HCT116 (cell line): ENCODE measurements around the gene FAM162B. TPM values are rescaled to one million over a fixed set of nuclear protein-coding genes. Genes with fewer than 3 reads are reported as not detected.

Experiments used
- ATAC-seq: fragments of 200-7000 bp; cut with Tn5 transposase; 2 replicates; pipeline ENCODE4 v1.9.1; 2020; ENCODE audit warnings: mild to moderate bottlenecking, moderate library complexity
- BruUV-seq: library from RNA; stranded (reverse); fragments of 400-500 nt; replicated peaks from 2 replicates; lab custom pipeline; 2021; lab: Mats Ljungman, UMichigan
- CTCF ChIA-PET: fragments of 300-600 bp; sonication (Branson Sonifier 250); formaldehyde crosslinking; loops from one replicate; lab custom pipeline; 2021; ENCODE audit warnings: antibody characterized with exemption; lab: Charles Lee
- POLR2A ChIA-PET: fragments of 300-600, 350-600 bp; sonication (Branson Sonifier 250); formaldehyde crosslinking; loops from one replicate; lab custom pipeline; 2021; ENCODE audit warnings: antibody characterized with exemption; lab: Charles Lee
- RAD21 ChIA-PET, 2 experiments: fragments of 300-600 bp; sonication (Branson Sonifier 250); formaldehyde crosslinking; loops; one replicate each; lab custom pipeline; 2023; ENCODE audit warnings: low total read pairs in 2 of 2; ENCODE audit not compliant: uncharacterized antibody in 2 of 2, unreplicated experiment in 2 of 2, low non-redundant PET in 1 of 2; lab: Charles Lee
- DNase-seq: peaks from one replicate; pipeline ENCODE4 v3.0.0-alpha.2; 2010; ENCODE audit warnings: low read depth, low spot score
- H2AFZ ChIP-seq: fragments of 200-600 bp; shearing (Covaris generic), sonication (generic); 2 replicates; pipeline ENCODE4 v1.6.1; 2017; ENCODE audit warnings: low read depth, mixed run types, mixed read lengths, antibody characterized with exemption, low read length; ENCODE audit not compliant: poor library complexity, severe bottlenecking
- H3K27ac ChIP-seq: 2 replicates; pipeline ENCODE4 v1.5.1; 2012; ENCODE audit warnings: low read depth, low read length
- H3K27me3 ChIP-seq: fragments of 200-600 bp; sonication (generic); 2 replicates; pipeline ENCODE4 v1.6.1; 2016; ENCODE audit warnings: mixed run types, low read length, mixed read lengths; ENCODE audit not compliant: insufficient read depth
- H3K36me3 ChIP-seq, 2 experiments: fragments of 200-500 bp in 1 of 2; fragments of 200-600 bp in 1 of 2; sonication (Bioruptor generic) in 1 of 2; sonication (generic) in 1 of 2; 2 replicates each; pipeline versions ENCODE4 v1.5.1 to v1.6.1; 2014 to 2016; ENCODE audit warnings: low read length in 2 of 2, inconsistent platforms in 1 of 2, mixed read lengths in 1 of 2, mixed run types in 1 of 2; ENCODE audit not compliant: insufficient read depth in 2 of 2, control insufficient read depth in 1 of 2
- H3K4me1 ChIP-seq, 2 experiments: fragments of 200-600 bp in 1 of 2; sonication (generic) in 1 of 2; 2 replicates each; pipeline versions ENCODE4 v1.5.1 to v1.6.1; 2012 to 2017; ENCODE audit warnings: low read length in 2 of 2, inconsistent platforms in 1 of 2, mild to moderate bottlenecking in 1 of 2, mixed read lengths in 1 of 2, mixed run types in 1 of 2, moderate library complexity in 1 of 2; ENCODE audit not compliant: insufficient read depth in 2 of 2, control insufficient read depth in 1 of 2
- H3K4me2 ChIP-seq: fragments of 200-600 bp; sonication (generic); 2 replicates; pipeline ENCODE4 v1.6.1; 2017; ENCODE audit warnings: mixed run types, low read length, mixed read lengths
- H3K4me3 ChIP-seq, 2 experiments: fragments of 200-600 bp in 1 of 2; sonication (generic) in 1 of 2; replicated peaks in 1 of 2; 2 replicates each; pipeline ENCODE4 v1.5.1; 2011 to 2016; ENCODE audit warnings: low read length in 2 of 2, control low read depth in 1 of 2, low read depth in 1 of 2, mild to moderate bottlenecking in 1 of 2, mixed read lengths in 1 of 2, mixed run types in 1 of 2
- H3K79me2 ChIP-seq: fragments of 200-600 bp; sonication (generic); 2 replicates; pipeline ENCODE4 v1.6.1; 2017; ENCODE audit warnings: mild to moderate bottlenecking, mixed run types, low read length, moderate library complexity, mixed read lengths; ENCODE audit not compliant: insufficient read depth
- H3K9ac ChIP-seq: fragments of 200-600 bp; sonication (generic); 2 replicates; pipeline ENCODE4 v1.6.1; 2016; ENCODE audit warnings: low read length, mixed read lengths
- H3K9me2 ChIP-seq: fragments of 200-600 bp; sonication (generic), shearing (Covaris generic); 2 replicates; pipeline ENCODE4 v1.6.1; 2017; ENCODE audit warnings: mixed run types, mild to moderate bottlenecking, moderate library complexity; ENCODE audit not compliant: insufficient read depth
- H3K9me3 ChIP-seq, 2 experiments: fragments of 200-500 bp in 1 of 2; fragments of 200-600 bp in 1 of 2; sonication (Bioruptor generic) in 1 of 2; sonication (generic) in 1 of 2; 2 replicates each; pipeline ENCODE4 v1.6.1; 2014 to 2017; ENCODE audit warnings: low read length in 2 of 2, mixed read lengths in 2 of 2, inconsistent platforms in 1 of 2, low read depth in 1 of 2, mild to moderate bottlenecking in 1 of 2, mixed run types in 1 of 2, moderate library complexity in 1 of 2; ENCODE audit not compliant: control insufficient read depth in 1 of 2, insufficient read depth in 1 of 2
- H4K20me1 ChIP-seq: fragments of 200-600 bp; sonication (generic), shearing (Covaris generic); 2 replicates; pipeline ENCODE4 v1.6.1; 2017; ENCODE audit warnings: mixed run types, mild to moderate bottlenecking, moderate library complexity; ENCODE audit not compliant: insufficient read depth
- CBX3 ChIP-seq: IDR thresholded peaks from 2 replicates; pipeline ENCODE4 v1.6.1; 2012; ENCODE audit warnings: low read depth
- EGR1 ChIP-seq: IDR thresholded peaks from 2 replicates; pipeline ENCODE4 v1.6.1; 2012; ENCODE audit warnings: low read depth
- EZH2 ChIP-seq: fragments of 200-600 bp; sonication (generic); IDR thresholded peaks from 2 replicates; pipeline ENCODE4 v1.6.1; 2017; ENCODE audit warnings: antibody characterized with exemption, mixed run types
- EZH2phosphoT487 ChIP-seq: fragments of 200-600 bp; IDR thresholded peaks from 2 replicates; pipeline ENCODE4 v1.6.1; 2018; ENCODE audit warnings: antibody characterized with exemption, borderline replicate concordance
- JUND ChIP-seq: IDR thresholded peaks from 2 replicates; pipeline ENCODE4 v1.6.1; 2012
- POLR2AphosphoS5 ChIP-seq: IDR thresholded peaks from 2 replicates; pipeline ENCODE4 v1.6.1; 2011; ENCODE audit warnings: mild to moderate bottlenecking, low read depth, low read length, moderate library complexity
- SP1 ChIP-seq: IDR thresholded peaks from 2 replicates; pipeline ENCODE4 v1.6.1; 2012; ENCODE audit warnings: low read depth
- SRF ChIP-seq: IDR thresholded peaks from 2 replicates; pipeline ENCODE4 v1.6.1; 2012; ENCODE audit warnings: low read depth
- ZNF274 ChIP-seq: fragments of 200-500 bp; sonication (Bioruptor generic); IDR thresholded peaks from 2 replicates; pipeline ENCODE4 v1.6.1; 2014; ENCODE audit warnings: mild to moderate bottlenecking, low read depth, low read length, inconsistent platforms
- intact Hi-C: fragments of 100-400 bp; cut with micrococcal nuclease; formaldehyde crosslinking; loops from 2 replicates; pipeline ENCODE4 v1.10.0; 2022
- total RNA-seq: library from RNA; stranded (reverse); gene quantifications from one replicate; pipeline ENCODE4 v1.2.1, GENCODE V29; 2021; ENCODE audit not compliant: unreplicated experiment
- TF ChIP-seq, protein P1 (sequence below): IDR thresholded peaks from 2 replicates; pipeline ENCODE4 v1.6.1; 2012
- TF ChIP-seq, protein P2 (sequence below), 3 experiments: fragments of 200-600 bp in 1 of 3; sonication (generic) in 1 of 3; IDR thresholded peaks in 2 of 3; conservative IDR thresholded peaks in 1 of 3; 2 replicates each; pipeline ENCODE4 v1.5.1; 2012 to 2017; ENCODE audit warnings: low read depth in 2 of 3, low read length in 2 of 3, antibody characterized with exemption in 1 of 3, borderline replicate concordance in 1 of 3, control low read depth in 1 of 3, mild to moderate bottlenecking in 1 of 3, mixed read lengths in 1 of 3, mixed run types in 1 of 3, moderate library complexity in 1 of 3; ENCODE audit not compliant: insufficient read depth in 1 of 3
- TF ChIP-seq, protein P3 (sequence below): IDR thresholded peaks from 2 replicates; pipeline ENCODE4 v1.6.1; 2012; ENCODE audit warnings: low read depth

The FAM162B gene
- total RNA-seq, 1 experiment from 2014 or later: not detected

DNA sequence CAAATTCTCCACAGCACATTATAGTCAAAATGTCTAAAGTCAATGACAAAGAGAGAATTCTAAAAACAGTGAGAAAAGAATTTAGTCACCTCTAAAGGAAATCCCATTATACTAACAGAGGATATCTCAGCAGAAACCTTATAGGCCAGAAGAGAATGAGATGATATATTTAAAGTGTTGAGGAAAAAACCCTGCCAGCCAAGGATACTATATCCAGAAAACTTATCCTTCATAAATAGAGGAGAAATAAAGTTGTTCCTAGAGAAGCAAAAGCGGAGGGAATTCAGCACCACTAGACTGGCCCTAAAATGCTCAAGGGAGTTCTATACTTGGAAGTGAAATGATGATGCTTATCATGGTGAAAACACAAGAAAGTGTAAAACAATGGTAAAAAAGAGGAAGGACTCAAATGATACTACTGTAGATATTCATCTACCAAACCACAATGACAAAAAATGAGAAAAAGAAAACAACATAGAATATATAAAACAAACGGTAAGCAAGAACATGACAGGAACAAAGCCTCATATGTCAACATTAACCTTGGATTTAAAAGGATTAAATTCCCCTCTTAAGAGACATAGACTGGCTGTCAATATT lies 46.6 kb upstream of the FAM162B start:
- ATAC-seq (no peak), DNase-seq (no peak)
- RAD21 ChIA-PET: no interaction called here
- Histone ChIP-seq H3K9ac (no peak overlapping the region), H3K9me3 (no peaks in the 10 kb centered on the region), H3K4me2 (no peak overlapping the region), H3K79me2 (no peaks in the 10 kb centered on the region), H3K27me3 (no peaks in the 10 kb centered on the region), H3K4me3 (no peak overlapping the region), H3K27ac (no peak overlapping the region), H3K36me3 (no peaks in the 10 kb centered on the region), H3K4me1 (no peaks in the 10 kb centered on the region), H3K9me2 (no peaks in the 10 kb centered on the region), H2AFZ (no peak overlapping the region), H4K20me1 (no peaks in the 10 kb centered on the region)
- BruUV-seq: no TSS peak
- TF ChIP-seq, protein P1, sequence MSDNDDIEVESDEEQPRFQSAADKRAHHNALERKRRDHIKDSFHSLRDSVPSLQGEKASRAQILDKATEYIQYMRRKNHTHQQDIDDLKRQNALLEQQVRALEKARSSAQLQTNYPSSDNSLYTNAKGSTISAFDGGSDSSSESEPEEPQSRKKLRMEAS: no peak
- TF ChIP-seq, protein P2, sequence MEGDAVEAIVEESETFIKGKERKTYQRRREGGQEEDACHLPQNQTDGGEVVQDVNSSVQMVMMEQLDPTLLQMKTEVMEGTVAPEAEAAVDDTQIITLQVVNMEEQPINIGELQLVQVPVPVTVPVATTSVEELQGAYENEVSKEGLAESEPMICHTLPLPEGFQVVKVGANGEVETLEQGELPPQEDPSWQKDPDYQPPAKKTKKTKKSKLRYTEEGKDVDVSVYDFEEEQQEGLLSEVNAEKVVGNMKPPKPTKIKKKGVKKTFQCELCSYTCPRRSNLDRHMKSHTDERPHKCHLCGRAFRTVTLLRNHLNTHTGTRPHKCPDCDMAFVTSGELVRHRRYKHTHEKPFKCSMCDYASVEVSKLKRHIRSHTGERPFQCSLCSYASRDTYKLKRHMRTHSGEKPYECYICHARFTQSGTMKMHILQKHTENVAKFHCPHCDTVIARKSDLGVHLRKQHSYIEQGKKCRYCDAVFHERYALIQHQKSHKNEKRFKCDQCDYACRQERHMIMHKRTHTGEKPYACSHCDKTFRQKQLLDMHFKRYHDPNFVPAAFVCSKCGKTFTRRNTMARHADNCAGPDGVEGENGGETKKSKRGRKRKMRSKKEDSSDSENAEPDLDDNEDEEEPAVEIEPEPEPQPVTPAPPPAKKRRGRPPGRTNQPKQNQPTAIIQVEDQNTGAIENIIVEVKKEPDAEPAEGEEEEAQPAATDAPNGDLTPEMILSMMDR (IDR thresholded peaks at IDR 0.05 in 2 of 3, conservative IDR thresholded peaks at IDR 0.05 in 1 of 3; ENCODE audit: borderline replicate concordance in 1 of 3, insufficient read depth in 1 of 3, low read depth in 2 of 3, low read length in 2 of 3): no peak
- no peak for TF ChIP-seq EZH2
- no peak for TF ChIP-seq EZH2phosphoT487
- TF ChIP-seq CBX3: no peak
- no peak for TF ChIP-seq JUND
- TF ChIP-seq SRF: no peak
- no peak for TF ChIP-seq SP1
- no peak for TF ChIP-seq ZNF274
- no peak for TF ChIP-seq POLR2AphosphoS5
- TF ChIP-seq, protein P3, sequence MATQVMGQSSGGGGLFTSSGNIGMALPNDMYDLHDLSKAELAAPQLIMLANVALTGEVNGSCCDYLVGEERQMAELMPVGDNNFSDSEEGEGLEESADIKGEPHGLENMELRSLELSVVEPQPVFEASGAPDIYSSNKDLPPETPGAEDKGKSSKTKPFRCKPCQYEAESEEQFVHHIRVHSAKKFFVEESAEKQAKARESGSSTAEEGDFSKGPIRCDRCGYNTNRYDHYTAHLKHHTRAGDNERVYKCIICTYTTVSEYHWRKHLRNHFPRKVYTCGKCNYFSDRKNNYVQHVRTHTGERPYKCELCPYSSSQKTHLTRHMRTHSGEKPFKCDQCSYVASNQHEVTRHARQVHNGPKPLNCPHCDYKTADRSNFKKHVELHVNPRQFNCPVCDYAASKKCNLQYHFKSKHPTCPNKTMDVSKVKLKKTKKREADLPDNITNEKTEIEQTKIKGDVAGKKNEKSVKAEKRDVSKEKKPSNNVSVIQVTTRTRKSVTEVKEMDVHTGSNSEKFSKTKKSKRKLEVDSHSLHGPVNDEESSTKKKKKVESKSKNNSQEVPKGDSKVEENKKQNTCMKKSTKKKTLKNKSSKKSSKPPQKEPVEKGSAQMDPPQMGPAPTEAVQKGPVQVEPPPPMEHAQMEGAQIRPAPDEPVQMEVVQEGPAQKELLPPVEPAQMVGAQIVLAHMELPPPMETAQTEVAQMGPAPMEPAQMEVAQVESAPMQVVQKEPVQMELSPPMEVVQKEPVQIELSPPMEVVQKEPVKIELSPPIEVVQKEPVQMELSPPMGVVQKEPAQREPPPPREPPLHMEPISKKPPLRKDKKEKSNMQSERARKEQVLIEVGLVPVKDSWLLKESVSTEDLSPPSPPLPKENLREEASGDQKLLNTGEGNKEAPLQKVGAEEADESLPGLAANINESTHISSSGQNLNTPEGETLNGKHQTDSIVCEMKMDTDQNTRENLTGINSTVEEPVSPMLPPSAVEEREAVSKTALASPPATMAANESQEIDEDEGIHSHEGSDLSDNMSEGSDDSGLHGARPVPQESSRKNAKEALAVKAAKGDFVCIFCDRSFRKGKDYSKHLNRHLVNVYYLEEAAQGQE: no peak
- no peak for TF ChIP-seq EGR1
- POLR2A ChIA-PET: no interaction called here
- CTCF ChIA-PET: no interaction called here
- intact Hi-C loops: no loop called here
